IMR-90 (cell line): ENCODE results near the gene MYO5A. TPM values are rescaled to one million over a fixed set of nuclear protein-coding genes. Genes with fewer than 3 reads are reported as not detected.
"Not testable (repeated sequence)": the region's sequence is repeated elsewhere in the genome, so short reads cannot be mapped to it uniquely, and the experiment has no call there.

ENCODE experiments used
- ATAC-seq: fragments of 200-7000 bp; cut with Tn5 transposase; 2 replicates; pipeline ENCODE4 v1.9.1; 2020; ENCODE audit warnings: low read depth, mild to moderate bottlenecking, moderate library complexity
- BruUV-seq: library from RNA; stranded (reverse); fragments of 400-500 nt; replicated peaks from 2 replicates; lab custom pipeline; 2021; lab: Mats Ljungman, UMichigan
- CTCF ChIA-PET: fragments of 300-600 bp; formaldehyde crosslinking; extraction: SDS; loops from one replicate; lab custom pipeline; 2021; ENCODE audit warnings: antibody characterized with exemption; lab: Yijun Ruan, JAX
- POLR2A ChIA-PET: fragments of 300-600 bp; sonication (Branson Sonifier 250); formaldehyde crosslinking; loops from one replicate; lab custom pipeline; 2022; ENCODE audit warnings: antibody characterized with exemption; ENCODE audit not compliant: unreplicated experiment; lab: Charles Lee
- DNase-seq: peaks from one replicate; pipeline ENCODE4 v3.0.0; 2013
- H2AFZ ChIP-seq: replicated peaks from 2 replicates; pipeline ENCODE3; 2013; ENCODE audit warnings: low read length, mild to moderate bottlenecking; ENCODE audit not compliant: poor library complexity
- H2AK5ac ChIP-seq: 2 replicates; pipeline ENCODE4 v1.6.1; 2013; ENCODE audit warnings: low read depth, low read length, inconsistent platforms
- H2AK9ac ChIP-seq: replicated peaks from 2 replicates; pipeline ENCODE3; 2013; ENCODE audit warnings: mild to moderate bottlenecking, low read depth, low read length, moderate library complexity; ENCODE audit not compliant: poor library complexity
- H2BK120ac ChIP-seq: 2 replicates; pipeline ENCODE4 v1.6.1; 2013; ENCODE audit warnings: low read depth, low read length, inconsistent platforms
- H2BK15ac ChIP-seq: 3 replicates; pipeline ENCODE4 v1.6.1; 2013; ENCODE audit warnings: low read depth, low read length, inconsistent platforms
- H2BK20ac ChIP-seq: 2 replicates; pipeline ENCODE4 v1.6.1; 2013; ENCODE audit warnings: low read depth, mild to moderate bottlenecking, inconsistent platforms, low read length, moderate library complexity
- H2BK5ac ChIP-seq: 2 replicates; pipeline ENCODE4 v1.6.1; 2013; ENCODE audit warnings: mild to moderate bottlenecking, low read depth, low read length, inconsistent platforms; ENCODE audit not compliant: poor library complexity, severe bottlenecking
- H3K14ac ChIP-seq: replicated peaks from 2 replicates; pipeline ENCODE4 v1.6.1; 2013; ENCODE audit warnings: low read depth, low read length, inconsistent platforms
- H3K18ac ChIP-seq: 2 replicates; pipeline ENCODE4 v1.6.1; 2013; ENCODE audit warnings: low read depth, low read length, control low read depth
- H3K23ac ChIP-seq: 2 replicates; pipeline ENCODE4 v1.6.1; 2013; ENCODE audit warnings: low read depth, low read length, inconsistent platforms
- H3K27ac ChIP-seq: 2 replicates; pipeline ENCODE4 v1.5.1; 2013; ENCODE audit warnings: mild to moderate bottlenecking, control low read depth, low read length; ENCODE audit not compliant: insufficient read depth
- H3K27me3 ChIP-seq: 2 replicates; pipeline ENCODE4 v1.6.1; 2013; ENCODE audit warnings: low read length; ENCODE audit not compliant: control insufficient read depth, insufficient read depth
- H3K36me3 ChIP-seq: 2 replicates; pipeline ENCODE4 v1.6.1; 2013; ENCODE audit warnings: low read length, mixed read lengths; ENCODE audit not compliant: control insufficient read depth, insufficient read depth
- H3K4ac ChIP-seq: 2 replicates; pipeline ENCODE4 v1.6.1; 2013; ENCODE audit warnings: low read depth, low read length, inconsistent platforms
- H3K4me1 ChIP-seq: 2 replicates; pipeline ENCODE4 v1.6.1; 2013; ENCODE audit warnings: low read length, mixed read lengths; ENCODE audit not compliant: control insufficient read depth, insufficient read depth
- H3K4me2 ChIP-seq: 2 replicates; pipeline ENCODE4 v1.6.1; 2013; ENCODE audit warnings: low read depth, mild to moderate bottlenecking, control low read depth, low read length, moderate library complexity
- H3K4me3 ChIP-seq: 2 replicates; pipeline ENCODE4 v1.5.1; 2013; ENCODE audit warnings: low read depth, mild to moderate bottlenecking, control low read depth, low read length, moderate library complexity; ENCODE audit not compliant: insufficient read depth
- H3K56ac ChIP-seq: 2 replicates; pipeline ENCODE4 v1.6.1; 2013; ENCODE audit warnings: low read length, inconsistent platforms; ENCODE audit not compliant: insufficient read depth; ENCODE audit errors: extremely low read depth
- H3K79me1 ChIP-seq, 2 experiments: 2 replicates each; pipeline ENCODE4 v1.6.1; 2013; ENCODE audit warnings: low read length in 2 of 2, inconsistent platforms in 1 of 2, low read depth in 1 of 2
- H3K9ac ChIP-seq: 2 replicates; pipeline ENCODE4 v1.6.1; 2013; ENCODE audit warnings: low read depth, low read length, control low read depth
- H3K9me1 ChIP-seq: 2 replicates; pipeline ENCODE4 v1.6.1; 2013; ENCODE audit warnings: low read length, inconsistent platforms; ENCODE audit not compliant: insufficient read depth
- H3K9me3 ChIP-seq: 2 replicates; pipeline ENCODE4 v1.6.1; 2013; ENCODE audit warnings: low read length; ENCODE audit not compliant: control insufficient read depth, insufficient read depth
- H4K20me1 ChIP-seq: 2 replicates; pipeline ENCODE4 v1.6.1; 2013; ENCODE audit warnings: low read length, inconsistent platforms; ENCODE audit not compliant: insufficient read depth
- H4K5ac ChIP-seq: 2 replicates; pipeline ENCODE4 v1.6.1; 2013; ENCODE audit warnings: mild to moderate bottlenecking, low read depth, low read length, control low read depth
- H4K8ac ChIP-seq, 2 experiments: 2 replicates each; pipeline ENCODE4 v1.6.1; 2013; ENCODE audit warnings: low read depth in 2 of 2, low read length in 2 of 2, control low read depth in 1 of 2, inconsistent platforms in 1 of 2
- H4K91ac ChIP-seq: 2 replicates; pipeline ENCODE4 v1.6.1; 2013; ENCODE audit warnings: low read depth, low read length, inconsistent platforms; ENCODE audit not compliant: insufficient read depth
- CHD1 ChIP-seq: IDR thresholded peaks from 2 replicates; pipeline ENCODE4 v1.6.1; 2012; ENCODE audit warnings: low read depth, low read length, improper control_type of control experiment
- FOS ChIP-seq: fragments of 150-350 bp; IDR thresholded peaks from 2 replicates; pipeline ENCODE4 v1.6.1; 2016; ENCODE audit warnings: low read depth, low read length
- RAD21 ChIP-seq: IDR thresholded peaks from 2 replicates; pipeline ENCODE4 v1.6.1; 2012; ENCODE audit warnings: low read length, improper control_type of control experiment
- whole genome bisulfite sequencing, 2 experiments: methylation state at CpG; one replicate each; pipeline versions ENCODE4 v1.1.5 to v1.1.7; 2013; ENCODE audit warnings: missing lambda C conversion rate in 2 of 2; ENCODE audit not compliant: insufficient read length in 1 of 2; ENCODE audit errors: extremely low coverage in 2 of 2; 5-methylcytosine and 5-hydroxymethylcytosine counted together
- dilution Hi-C: fragments of 300-500 bp; cut with HindIII; formaldehyde crosslinking; loops from one replicate; pipeline ENCODE4 v1.14.3; 2018; ENCODE audit warnings: low sequenced_read_pairs; ENCODE audit not compliant: unreplicated experiment
- in situ Hi-C: fragments of 300-500 bp; cut with MboI; formaldehyde crosslinking; loops from 3 replicates; pipeline ENCODE4 v1.14.3; 2019; ENCODE audit warnings: low sequenced_read_pairs, inconsistent platforms, mixed read lengths
- intact Hi-C: fragments of 100-400 bp; cut with micrococcal nuclease; formaldehyde crosslinking; loops from 2 replicates; pipeline ENCODE4 v1.10.0; 2022
- polyA plus RNA-seq, 3 experiments: library from polyadenylated mRNA; depleted of rRNA; stranded (reverse); fragments of >200 nt; gene quantifications; 2 replicates each; pipeline ENCODE4 v1.2.3, GENCODE V29; 2012; ENCODE audit warnings: low replicate concordance in 1 of 3
- total RNA-seq: library from RNA; depleted of rRNA; stranded (reverse); fragments of >200 nt; gene quantifications from 2 replicates; pipeline ENCODE4 v1.2.3, GENCODE V29; 2012
- TF ChIP-seq, protein P1 (sequence below): conservative IDR thresholded peaks from 2 replicates; pipeline ENCODE4 v1.5.1; 2012; ENCODE audit warnings: mild to moderate bottlenecking, low read depth, low read length, improper control_type of control experiment

The MYO5A gene
- total and polyA plus RNA-seq, 2 of the 4 experiments (the other 2 are of a cell fraction), result 19.4 to 69.2 TPM

DNA sequence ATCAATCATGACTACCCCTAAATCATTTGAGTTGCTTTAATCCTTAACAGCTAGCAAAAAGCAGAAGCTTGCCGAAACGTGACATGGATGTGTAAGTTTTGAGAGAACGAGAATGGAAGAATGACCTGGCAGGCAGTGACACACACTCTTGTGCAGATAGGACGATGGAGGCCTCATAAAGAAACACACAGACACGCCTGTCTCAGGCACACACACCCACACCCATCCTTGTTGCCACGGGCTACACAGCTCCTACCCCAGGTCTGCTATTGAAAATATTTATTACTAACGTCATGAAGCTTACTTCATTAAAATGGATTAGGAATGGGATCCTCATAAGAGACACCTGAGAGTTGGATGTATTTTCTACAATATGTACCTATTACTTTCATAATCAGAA is 241.6 kb downstream of the MYO5A start (continued):
- TF ChIP-seq FOS, result no peak
- TF ChIP-seq CHD1, result no peak
- TF ChIP-seq RAD21, result no peak
- TF ChIP-seq, protein P1, sequence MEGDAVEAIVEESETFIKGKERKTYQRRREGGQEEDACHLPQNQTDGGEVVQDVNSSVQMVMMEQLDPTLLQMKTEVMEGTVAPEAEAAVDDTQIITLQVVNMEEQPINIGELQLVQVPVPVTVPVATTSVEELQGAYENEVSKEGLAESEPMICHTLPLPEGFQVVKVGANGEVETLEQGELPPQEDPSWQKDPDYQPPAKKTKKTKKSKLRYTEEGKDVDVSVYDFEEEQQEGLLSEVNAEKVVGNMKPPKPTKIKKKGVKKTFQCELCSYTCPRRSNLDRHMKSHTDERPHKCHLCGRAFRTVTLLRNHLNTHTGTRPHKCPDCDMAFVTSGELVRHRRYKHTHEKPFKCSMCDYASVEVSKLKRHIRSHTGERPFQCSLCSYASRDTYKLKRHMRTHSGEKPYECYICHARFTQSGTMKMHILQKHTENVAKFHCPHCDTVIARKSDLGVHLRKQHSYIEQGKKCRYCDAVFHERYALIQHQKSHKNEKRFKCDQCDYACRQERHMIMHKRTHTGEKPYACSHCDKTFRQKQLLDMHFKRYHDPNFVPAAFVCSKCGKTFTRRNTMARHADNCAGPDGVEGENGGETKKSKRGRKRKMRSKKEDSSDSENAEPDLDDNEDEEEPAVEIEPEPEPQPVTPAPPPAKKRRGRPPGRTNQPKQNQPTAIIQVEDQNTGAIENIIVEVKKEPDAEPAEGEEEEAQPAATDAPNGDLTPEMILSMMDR, result no peak

DNA sequence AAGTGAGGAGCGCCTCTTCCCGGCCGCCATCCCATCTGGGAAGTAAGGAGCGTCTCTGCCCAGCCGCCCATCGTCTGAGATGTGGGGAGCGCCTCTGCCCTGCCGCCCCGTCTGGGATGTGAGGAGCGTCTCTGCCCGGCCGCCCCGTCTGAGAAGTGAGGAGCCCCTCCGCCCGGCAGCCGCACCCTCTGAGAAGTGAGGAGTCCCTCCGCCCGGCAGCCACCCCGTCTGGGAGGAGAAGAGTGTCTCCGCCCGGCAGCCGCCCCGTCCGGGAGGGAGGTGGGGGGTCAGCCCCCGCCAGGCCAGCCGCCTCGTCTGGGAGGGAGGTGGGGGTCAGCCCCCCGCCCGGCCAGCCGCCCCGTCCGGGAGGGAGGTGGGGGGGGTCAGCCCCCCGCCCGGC is 242.7 kb downstream of the MYO5A start:
- H3K4me3 ChIP-seq, H2AK9ac ChIP-seq, H2BK15ac ChIP-seq, H3K14ac ChIP-seq, H3K9ac ChIP-seq, H3K9me3 ChIP-seq, H3K18ac ChIP-seq, H4K91ac ChIP-seq, H2AFZ ChIP-seq, H4K20me1 ChIP-seq, DNase-seq, H3K4ac ChIP-seq, H3K27ac ChIP-seq, H2AK5ac ChIP-seq, H3K23ac ChIP-seq, ATAC-seq, CTCF ChIA-PET, H3K36me3 ChIP-seq, BruUV-seq, dilution Hi-C loops, H2BK5ac ChIP-seq, H3K4me1 ChIP-seq, H3K4me2 ChIP-seq, H2BK20ac ChIP-seq, intact Hi-C loops, H3K79me1 ChIP-seq, H2BK120ac ChIP-seq, H4K8ac ChIP-seq, H3K9me1 ChIP-seq, in situ Hi-C loops, H3K56ac ChIP-seq, POLR2A ChIA-PET, H4K5ac ChIP-seq: not testable (repeated sequence)
- no CpG with 5 or more reads among the region's 34 CpGs for WGBS, 2 experiments
- peaks cover 10% of the 10 kb centered on the region for H3K27me3 ChIP-seq
